Liver (tissue), 9 donors: Measurements from ENCODE around the gene PTPN12. TPM values are rescaled to one million over a fixed set of nuclear protein-coding genes. Genes with fewer than 3 reads are reported as not detected.

Source experiments
- DNase-seq: peaks from one replicate; pipeline ENCODE4 v3.0.0-alpha.2; 2017; ENCODE audit warnings: low spot score
- H3K27ac ChIP-seq, 2 donors: one replicate each; pipeline ENCODE4 v1.7.0; 2013; ENCODE audit warnings: inconsistent platforms in 2 of 2, low read length in 2 of 2, control low read depth in 1 of 2, low read depth in 1 of 2, mild to moderate bottlenecking in 1 of 2
- H3K27me3 ChIP-seq, 4 donors: one replicate each; pipeline versions ENCODE4 v1.6.1 to v1.7.0; 2013; ENCODE audit warnings: low read length in 3 of 4, inconsistent platforms in 1 of 4, mild to moderate bottlenecking in 1 of 4, moderate library complexity in 1 of 4; ENCODE audit not compliant: control insufficient read depth in 4 of 4, insufficient read depth in 4 of 4
- H3K36me3 ChIP-seq, 4 donors: one replicate each; pipeline versions ENCODE4 v1.6.1 to v1.7.0; 2013; ENCODE audit warnings: low read length in 3 of 4, mild to moderate bottlenecking in 3 of 4, low read depth in 1 of 4, moderate library complexity in 1 of 4; ENCODE audit not compliant: control insufficient read depth in 4 of 4, insufficient read depth in 3 of 4
- H3K4me1 ChIP-seq, 4 donors: one replicate each; pipeline versions ENCODE4 v1.6.1 to v1.7.0; 2013; ENCODE audit warnings: low read length in 3 of 4, mild to moderate bottlenecking in 3 of 4, moderate library complexity in 1 of 4; ENCODE audit not compliant: control insufficient read depth in 4 of 4, insufficient read depth in 4 of 4
- H3K4me3 ChIP-seq, 3 donors: one replicate each; pipeline versions ENCODE4 v1.6.1 to v1.7.0; 2013; ENCODE audit warnings: low read length in 3 of 3, control low read depth in 1 of 3, low read depth in 1 of 3, mild to moderate bottlenecking in 1 of 3
- H3K9ac ChIP-seq, 2 donors: one replicate each; pipeline ENCODE4 v1.7.0; 2013; ENCODE audit warnings: low read length in 2 of 2, mild to moderate bottlenecking in 2 of 2, moderate library complexity in 2 of 2, control low read depth in 1 of 2, low read depth in 1 of 2
- H3K9me3 ChIP-seq, 4 donors: one replicate each; pipeline versions ENCODE4 v1.6.1 to v1.7.0; 2013; ENCODE audit warnings: low read length in 3 of 4; ENCODE audit not compliant: control insufficient read depth in 4 of 4
- ATF3 ChIP-seq: IDR thresholded peaks from 2 replicates; pipeline ENCODE4 v1.6.1; 2016; ENCODE audit warnings: antibody characterized with exemption
- CTCF ChIP-seq: fragments of 150-350 bp; IDR thresholded peaks from 2 replicates; pipeline ENCODE4 v1.5.1; 2017; ENCODE audit warnings: improper control_type of control experiment, low read depth, low read length; ENCODE audit not compliant: missing input control
- EGR1 ChIP-seq, 2 donors: IDR thresholded peaks; 2 replicates each; pipeline ENCODE4 v1.6.1; 2016 to 2018; ENCODE audit warnings: antibody characterized with exemption in 2 of 2, low read depth in 2 of 2
- FOXA1 ChIP-seq: IDR thresholded peaks from 2 replicates; pipeline ENCODE4 v1.6.1; 2016; ENCODE audit warnings: antibody characterized with exemption
- FOXA2 ChIP-seq: IDR thresholded peaks from 2 replicates; pipeline ENCODE4 v1.6.1; 2016; ENCODE audit warnings: antibody characterized with exemption
- GABPA ChIP-seq, 2 donors: IDR thresholded peaks in 1 of 2; conservative IDR thresholded peaks in 1 of 2; 2 replicates each; pipeline ENCODE4 v1.6.1; 2016; ENCODE audit warnings: antibody characterized with exemption in 2 of 2, mild to moderate bottlenecking in 1 of 2, moderate library complexity in 1 of 2
- HNF4A ChIP-seq, 2 donors: conservative IDR thresholded peaks; 2 replicates each; pipeline ENCODE4 v1.6.1; 2016; ENCODE audit warnings: antibody characterized with exemption in 2 of 2, mild to moderate bottlenecking in 2 of 2
- HNF4G ChIP-seq: IDR thresholded peaks from 2 replicates; pipeline ENCODE4 v1.6.1; 2016; ENCODE audit warnings: antibody characterized with exemption
- JUND ChIP-seq, 2 donors: IDR thresholded peaks; 2 replicates each; pipeline ENCODE4 v1.6.1; 2016; ENCODE audit warnings: antibody characterized with exemption in 2 of 2
- MAX ChIP-seq: IDR thresholded peaks from 2 replicates; pipeline ENCODE4 v1.6.1; 2016; ENCODE audit warnings: antibody characterized with exemption
- NR2F2 ChIP-seq: IDR thresholded peaks from 2 replicates; pipeline ENCODE4 v1.6.1; 2016; ENCODE audit warnings: antibody characterized with exemption
- RAD21 ChIP-seq, 2 donors: IDR thresholded peaks; 2 replicates each; pipeline ENCODE4 v1.6.1; 2016; ENCODE audit warnings: antibody characterized with exemption in 2 of 2, mild to moderate bottlenecking in 2 of 2
- REST ChIP-seq: IDR thresholded peaks from 2 replicates; pipeline ENCODE4 v1.6.1; 2016; ENCODE audit warnings: antibody characterized with exemption, mild to moderate bottlenecking
- RXRA ChIP-seq, 2 donors: IDR thresholded peaks; 2 replicates each; pipeline ENCODE4 v1.6.1; 2017 to 2018; ENCODE audit warnings: antibody characterized with exemption in 2 of 2, mild to moderate bottlenecking in 1 of 2
- SP1 ChIP-seq: IDR thresholded peaks from 2 replicates; pipeline ENCODE4 v1.6.1; 2018; ENCODE audit warnings: antibody characterized with exemption, mild to moderate bottlenecking
- TAF1 ChIP-seq: conservative IDR thresholded peaks from 2 replicates; pipeline ENCODE4 v1.6.1; 2016; ENCODE audit warnings: antibody characterized with exemption, mild to moderate bottlenecking
- YY1 ChIP-seq: IDR thresholded peaks from 2 replicates; pipeline ENCODE4 v1.6.1; 2016; ENCODE audit warnings: antibody characterized with exemption, mild to moderate bottlenecking
- ZBTB33 ChIP-seq: IDR thresholded peaks from 2 replicates; pipeline ENCODE4 v1.6.1; 2016; ENCODE audit warnings: antibody characterized with exemption
- WGBS: extraction: QIAGEN DNeasy Blood & Tissue Kit; methylation state at CpG from one replicate; pipeline ENCODE4 v1.1.7; 2013; 5-methylcytosine and 5-hydroxymethylcytosine counted together
- polyA plus RNA-seq, 2 donors: library from polyadenylated mRNA; stranded (reverse) in 1 of 2; unstranded in 1 of 2; fragments of 200-250 nt in 1 of 2; fragments of >200 nt in 1 of 2; fragmentation: Nextera tagmentation in 1 of 2; extraction: Ambion mirVana in 1 of 2; gene quantifications; one replicate each; pipeline versions ENCODE4 v1.2.1 to v1.2.3, GENCODE V29; 2013 to 2015
- total RNA-seq, 2 donors: library from RNA; depleted of rRNA; stranded (reverse); fragments of >200 nt; gene quantifications; one replicate each; pipeline ENCODE4 v1.2.3, GENCODE V29; 2014
- donor health status: healthy.
- donor health status: healthy.
- donor health status: healthy.
- donor health status: healthy.
- donor health status: healthy.

The PTPN12 gene
- total and polyA plus RNA-seq, 4 donors = 10.1 to 18.6 (median 15.3) TPM

GRCh38 chr7:77674878-77675277 is 137.8 kb downstream of the PTPN12 start:
- Histone ChIP-seq H3K27me3 (no peaks in the 10 kb centered on the region), H3K36me3 (no peaks in the 10 kb centered on the region), H3K9me3 (no peaks in the 10 kb centered on the region), H3K9ac (no peak overlapping the region), H3K4me1 (peaks cover 0 to 2% (median 0%) of the 10 kb centered on the region in 4 donors), H3K4me3 (no peak overlapping the region), H3K27ac (no peak overlapping the region)
- no peak for TF ChIP-seq RAD21 (IDR thresholded peaks at IDR 0.05)
- TF ChIP-seq JUND (IDR thresholded peaks at IDR 0.05) = peak in 1 of 2 donors; percentile 44
- WGBS = 78% methylated on average over 5 of the region's 5 CpGs
- DNase-seq = no peak

GRCh38 chr7:77679608-77680007 is 142.5 kb downstream of the PTPN12 start:
- no peaks in the 10 kb centered on the region for H3K9me3 ChIP-seq
- H3K27me3 ChIP-seq = no peaks in the 10 kb centered on the region
- no peak overlapping the region for H3K4me3 ChIP-seq
- H3K27ac ChIP-seq = no peak overlapping the region
- peaks cover 0 to 3% (median 0%) of the 10 kb centered on the region in 4 donors for H3K4me1 ChIP-seq
- H3K9ac ChIP-seq = no peak overlapping the region
- DNase-seq = no peak
- TF ChIP-seq TAF1 = no peak
- TF ChIP-seq FOXA1 = no peak
- TF ChIP-seq JUND (IDR thresholded peaks at IDR 0.05) = no peak
- peak; percentile 8 to 42 for TF ChIP-seq HNF4A (conservative IDR thresholded peaks at IDR 0.05)
- peak; percentile 20 for TF ChIP-seq HNF4G
- peak; percentile 31 for TF ChIP-seq SP1
- peaks cover 3 to 11% (median 4%) of the 10 kb centered on the region in 4 donors for H3K36me3 ChIP-seq

GRCh38 chr7:77680266-77680665 is 143.2 kb downstream of the PTPN12 start:
- Histone ChIP-seq H3K36me3 (peaks cover 3 to 11% (median 4%) of the 10 kb centered on the region in 4 donors), H3K9me3 (no peaks in the 10 kb centered on the region), H3K4me3 (no peak overlapping the region), H3K4me1 (peaks cover 0 to 3% (median 1%) of the 10 kb centered on the region in 4 donors), H3K27me3 (no peaks in the 10 kb centered on the region), H3K27ac (no peak overlapping the region), H3K9ac (no peak overlapping the region)
- no peak for DNase-seq
- TF ChIP-seq REST (no peak), FOXA1 (no peak), YY1 (no peak), TAF1 (no peak), HNF4A (conservative IDR thresholded peaks at IDR 0.05) (no peak), ATF3 (no peak), HNF4G (no peak), RXRA (IDR thresholded peaks at IDR 0.05) (no peak), ZBTB33 (no peak), FOXA2 (no peak), CTCF (no peak), MAX (no peak), RAD21 (IDR thresholded peaks at IDR 0.05) (no peak), EGR1 (IDR thresholded peaks at IDR 0.05; ENCODE audit: low read depth in 2 of 2) (no peak), NR2F2 (no peak), SP1 (no peak), JUND (IDR thresholded peaks at IDR 0.05) (no peak), GABPA (IDR thresholded peaks at IDR 0.05 in 1 of 2, conservative IDR thresholded peaks at IDR 0.05 in 1 of 2) (no peak)
- 90% methylated on average over 7 of the region's 7 CpGs for WGBS
